Occipital lobe (tissue), 2 donors: ENCODE results near the gene REELD1. TPM values are rescaled to one million over a fixed set of nuclear protein-coding genes. Genes with fewer than 3 reads are reported as not detected.

ENCODE experiments used
- DNase-seq: peaks from one replicate; lab custom pipeline; 2025; lab: John Stamatoyannopoulos, UW
- total RNA-seq: library from RNA; depleted of rRNA; stranded (reverse); fragments of >200 nt; gene quantifications from one replicate; pipeline ENCODE4 v1.2.3, GENCODE V29; 2014

REELD1 gene
- total RNA-seq, 1 donor from 2014 or later, result not detected

GRCh38 chr4:146265950-146266490 lies 51.7 kb downstream of the REELD1 start:
- DNase-seq, result no peak

GRCh38 chr4:146267826-146268225 lies 53.5 kb downstream of the REELD1 start:
- no peak for DNase-seq

- no peak for DNase-seq
Observed at GRCh38 chr4:146269228-146269653, 54.9 kb downstream of the REELD1 start.

- no peak for DNase-seq
Observed at GRCh38 chr4:146271466-146271865, 57.1 kb downstream of the REELD1 start.

GRCh38 chr4:146273204-146273901 lies 59.0 kb downstream of the REELD1 start:
- no peak for DNase-seq

- DNase-seq, result no peak
Observed at GRCh38 chr4:146274774-146275173, 60.4 kb downstream of the REELD1 start.

GRCh38 chr4:146275370-146275769 lies 61.0 kb downstream of the REELD1 start:
- no peak for DNase-seq

GRCh38 chr4:146278986-146279385 lies 64.6 kb downstream of the REELD1 start:
- DNase-seq, result no peak

Other genes with a start within 250 kb of the REELD1 start
- gene LSM6, start 38.8 kb upstream of the REELD1 start, total RNA-seq, result 39.3 TPM